ENCODE measurements around the gene CYP8B1.

Gene CYP8B1

GRCh38 chr3:42873221-42873982, 2.3 kb downstream of the CYP8B1 start:
- no peak overlapping the region for H3K4me3 ChIP-seq (IDR thresholded peaks at IDR 0.05; ENCODE audit: insufficient read depth, low read depth, low read length)
- H3K4me2 ChIP-seq: no peak overlapping the region
- no peak overlapping the region for H3K27ac ChIP-seq
- no peak overlapping the region for H3K9ac ChIP-seq
- no peaks in the 10 kb centered on the region for H3K4me1 ChIP-seq (ENCODE audit: low read depth, poor library complexity, severe bottlenecking)
- TF ChIP-seq CTCF (conservative IDR thresholded peaks at IDR 0.05; ENCODE audit: low read depth, low read length): no peak
- H3K36me3 ChIP-seq (ENCODE audit: insufficient read depth): no peaks in the 10 kb centered on the region
- H4K20me1 ChIP-seq (ENCODE audit: insufficient read depth): no peaks in the 10 kb centered on the region
- H3K79me2 ChIP-seq (ENCODE audit: insufficient read depth, low read depth): no peaks in the 10 kb centered on the region
- H2AFZ ChIP-seq (ENCODE audit: low read depth): no peak overlapping the region
- no peaks in the 10 kb centered on the region for H3K27me3 ChIP-seq (ENCODE audit: insufficient read depth, low read depth)

- no peaks in the 10 kb centered on the region for H3K79me2 ChIP-seq (ENCODE audit: insufficient read depth, low read depth)
- H3K4me3 ChIP-seq (IDR thresholded peaks at IDR 0.05; ENCODE audit: insufficient read depth, low read depth, low read length): no peak overlapping the region
- no peaks in the 10 kb centered on the region for H3K4me1 ChIP-seq (ENCODE audit: low read depth, poor library complexity, severe bottlenecking)
- no peak for TF ChIP-seq CTCF (conservative IDR thresholded peaks at IDR 0.05; ENCODE audit: low read depth, low read length)
- no peak overlapping the region for H2AFZ ChIP-seq (ENCODE audit: low read depth)
- no peak overlapping the region for H3K27ac ChIP-seq
- H4K20me1 ChIP-seq (ENCODE audit: insufficient read depth): no peaks in the 10 kb centered on the region
- H3K9ac ChIP-seq: no peak overlapping the region
- no peaks in the 10 kb centered on the region for H3K36me3 ChIP-seq (ENCODE audit: insufficient read depth)
- H3K27me3 ChIP-seq (ENCODE audit: insufficient read depth, low read depth): no peaks in the 10 kb centered on the region
- no peak overlapping the region for H3K4me2 ChIP-seq
Measured at GRCh38 chr3:42872718-42873117, 3.0 kb downstream of the CYP8B1 start.

GRCh38 chr3:42871592-42872196, 4.0 kb downstream of the CYP8B1 start:
- H3K27ac ChIP-seq: no peak overlapping the region

GRCh38 chr3:42868841-42869240, 6.8 kb downstream of the CYP8B1 start:
- Histone ChIP-seq H3K27ac (no peak overlapping the region), H3K27me3 (ENCODE audit: insufficient read depth, low read depth) (no peaks in the 10 kb centered on the region), H3K4me2 (no peak overlapping the region), H4K20me1 (ENCODE audit: insufficient read depth) (no peaks in the 10 kb centered on the region), H3K9ac (no peak overlapping the region), H3K79me2 (ENCODE audit: insufficient read depth, low read depth) (no peaks in the 10 kb centered on the region), H3K4me1 (ENCODE audit: low read depth, poor library complexity, severe bottlenecking) (no peaks in the 10 kb centered on the region), H3K36me3 (ENCODE audit: insufficient read depth) (no peaks in the 10 kb centered on the region), H2AFZ (ENCODE audit: low read depth) (no peak overlapping the region), H3K4me3 (IDR thresholded peaks at IDR 0.05; ENCODE audit: insufficient read depth, low read depth, low read length) (no peak overlapping the region)
- TF ChIP-seq CTCF (conservative IDR thresholded peaks at IDR 0.05; ENCODE audit: low read depth, low read length): no peak

More at GRCh38 chr3:42871592-42872196, 4.0 kb downstream of the CYP8B1 start:
- no peak for TF ChIP-seq CTCF (conservative IDR thresholded peaks at IDR 0.05; ENCODE audit: low read depth, low read length)
- Histone ChIP-seq H3K4me2 (no peak overlapping the region), H3K9ac (no peak overlapping the region), H3K4me3 (IDR thresholded peaks at IDR 0.05; ENCODE audit: insufficient read depth, low read depth, low read length) (no peak overlapping the region), H4K20me1 (ENCODE audit: insufficient read depth) (no peaks in the 10 kb centered on the region), H3K4me1 (ENCODE audit: low read depth, poor library complexity, severe bottlenecking) (no peaks in the 10 kb centered on the region), H3K27me3 (ENCODE audit: insufficient read depth, low read depth) (no peaks in the 10 kb centered on the region), H3K79me2 (ENCODE audit: insufficient read depth, low read depth) (no peaks in the 10 kb centered on the region), H2AFZ (ENCODE audit: low read depth) (no peak overlapping the region), H3K36me3 (ENCODE audit: insufficient read depth) (no peaks in the 10 kb centered on the region)
